ENCODE results near the gene PTGDS. TPM values are rescaled to one million over a fixed set of nuclear protein-coding genes. Genes with fewer than 3 reads are reported as not detected.

Gene PTGDS
- total RNA-seq, 2 donors from 2014 or later, result 8.7 to 36.9 TPM

DNA sequence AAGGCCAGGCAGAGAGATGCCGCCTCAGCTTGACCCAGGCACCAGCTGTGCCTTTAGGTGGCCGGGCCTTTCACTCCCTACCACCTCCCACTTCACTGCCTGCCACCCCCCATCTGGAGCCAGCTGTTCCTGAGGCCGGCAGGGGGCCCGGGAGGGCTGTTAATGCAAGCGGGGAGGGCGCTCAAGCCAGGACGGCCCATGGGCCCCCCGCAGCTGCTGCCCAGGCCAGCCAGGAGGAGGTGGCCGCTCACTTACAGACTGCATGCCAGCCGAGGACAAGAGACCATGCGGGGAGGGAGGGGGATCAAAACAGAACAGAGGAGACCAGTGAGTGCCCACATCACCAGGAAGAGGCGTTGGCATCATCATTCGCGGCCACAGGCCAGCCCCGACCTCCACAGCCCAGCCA, 46.3 kb downstream of the PTGDS start:
- ATAC-seq, result no peak
- intact Hi-C loops (cut with DNase I, micrococcal nuclease), result loop anchor here in 1 of 2 donors (10.0 kb wide), 1 partner anchor 79 kb away; the partner anchor contains the start of genes C8G and FBXW5
- no peak for DNase-seq

DNA sequence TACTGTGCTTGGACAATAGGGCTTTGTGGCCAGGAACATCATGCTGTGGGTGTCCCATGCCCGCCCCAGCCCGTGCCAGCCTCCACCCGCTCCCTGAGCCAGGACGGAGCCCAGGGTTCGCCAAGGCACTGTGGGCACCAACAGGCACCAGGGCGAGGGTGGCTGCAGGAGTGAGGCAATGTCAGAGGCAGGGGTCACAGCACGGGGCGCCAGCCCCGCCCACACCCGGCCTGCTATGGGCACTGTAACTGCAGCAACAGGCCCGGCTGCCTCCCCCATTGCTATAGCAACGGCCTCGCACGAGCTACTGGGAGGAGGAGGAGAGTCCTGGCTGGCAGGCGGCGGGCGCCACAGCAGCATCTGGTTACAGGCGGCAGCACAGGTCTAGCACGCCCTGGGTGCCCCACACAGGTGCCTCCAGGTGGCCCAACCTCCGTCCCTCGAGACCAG, 48.2 kb downstream of the PTGDS start:
- DNase-seq, result peak; percentile 68 to 73
- intact Hi-C loops (cut with DNase I, micrococcal nuclease), result loop anchor here in 1 of 2 donors (10.0 kb wide), 1 partner anchor 81 kb away; the partner anchor contains the start of genes C8G and FBXW5
- ATAC-seq, result peak; percentile 16

DNA sequence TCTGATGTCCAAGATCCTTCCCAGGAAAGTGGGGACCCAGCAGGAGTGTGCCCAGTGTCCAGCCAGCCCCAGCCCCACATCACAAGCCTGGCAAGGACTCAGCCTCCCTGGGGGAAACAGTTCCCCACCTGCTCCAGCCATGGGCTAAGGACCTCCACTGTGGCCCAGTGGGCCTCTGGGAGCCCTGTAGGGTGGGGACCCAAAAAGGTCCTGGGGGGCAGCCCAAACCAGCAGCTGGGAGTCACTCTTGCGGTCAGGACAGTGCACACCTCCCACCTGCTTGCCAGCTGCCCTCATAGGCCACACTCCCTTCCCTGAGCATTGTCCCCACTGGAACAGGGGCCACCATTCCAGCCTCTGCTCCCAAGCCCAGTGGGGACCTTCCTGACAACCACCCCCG, 49.1 kb downstream of the PTGDS start:
- intact Hi-C loops (cut with DNase I, micrococcal nuclease), result loop anchor here in 1 of 2 donors (10.0 kb wide), 1 partner anchor 82 kb away; the partner anchor contains the start of genes C8G and FBXW5
- ATAC-seq (no peak), DNase-seq (no peak)

DNA sequence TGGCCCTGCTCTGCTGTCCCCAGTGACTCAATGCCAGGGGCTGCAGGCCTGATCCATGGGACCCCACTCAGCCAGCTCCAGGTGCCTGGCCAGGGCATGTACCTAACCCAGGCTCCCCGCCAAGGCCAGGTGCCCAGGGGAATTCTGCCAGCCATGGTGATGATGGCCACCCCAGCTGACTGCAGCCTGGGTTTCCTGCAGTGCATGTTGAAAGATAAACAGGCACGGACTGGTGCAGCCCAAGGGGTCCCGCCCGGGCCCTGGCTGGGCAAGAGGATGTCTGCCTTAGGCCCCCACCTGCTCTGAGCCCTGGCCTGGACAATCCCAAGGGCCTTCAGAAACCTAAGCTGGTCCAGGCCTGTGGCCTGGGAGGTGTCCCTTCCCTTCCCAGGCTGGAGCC, 49.5 kb downstream of the PTGDS start:
- intact Hi-C loops (cut with DNase I, micrococcal nuclease), result loop anchor here in 1 of 2 donors (10.0 kb wide), 1 partner anchor 82 kb away; the partner anchor contains the start of genes C8G and FBXW5
- DNase-seq, result no peak
- no peak for ATAC-seq

DNA sequence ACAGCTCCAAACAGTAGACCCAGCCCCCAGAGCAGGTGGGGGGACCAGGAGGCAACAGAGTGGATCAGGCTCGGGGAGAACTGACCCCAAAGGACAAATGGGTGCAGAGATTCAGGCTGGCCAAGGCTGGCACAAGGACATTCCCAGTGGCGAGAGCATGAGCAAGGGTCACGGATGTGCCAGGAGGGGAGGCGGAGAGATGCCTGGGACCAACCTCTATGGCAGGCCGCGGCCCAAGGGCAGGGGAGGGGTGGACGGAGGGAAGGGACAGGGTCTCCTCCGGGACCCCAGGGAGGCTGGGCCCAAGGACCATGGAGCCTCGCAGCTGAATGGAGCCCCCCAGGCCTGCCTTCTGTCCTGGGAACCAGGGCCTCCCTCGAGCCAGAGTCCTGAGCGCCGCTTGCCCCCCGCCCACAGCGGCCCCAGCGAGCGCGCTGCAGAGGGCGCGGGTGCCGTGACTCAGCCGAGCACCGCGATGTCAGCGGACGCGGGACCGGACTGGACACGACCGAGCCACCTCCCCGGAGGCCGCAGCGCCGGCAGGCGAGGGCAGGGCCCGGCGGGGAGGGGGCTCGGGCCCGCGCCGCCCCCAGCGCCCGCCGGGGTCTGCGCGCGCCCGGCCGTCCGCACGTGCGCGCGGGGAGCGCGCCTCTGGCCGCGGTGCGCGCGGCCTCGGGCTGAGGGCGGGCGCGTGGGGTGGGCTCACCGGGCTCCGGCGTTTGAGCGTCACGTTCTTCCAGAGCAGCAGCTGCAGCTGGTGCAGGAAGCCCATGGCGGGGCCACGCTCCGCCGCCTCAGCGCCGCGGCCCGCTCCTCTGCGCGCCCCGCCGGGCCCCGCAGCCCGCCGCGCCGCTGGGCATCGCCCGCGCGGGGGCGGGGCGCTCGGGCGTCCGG, 50.3 kb downstream of the PTGDS start, which contains the start of gene ABCA2:
Gene ABCA2, minus strand, starts transcription at position 869 of the 894 bp plus-strand sequence. Its CDS starts 97 bp downstream, at position 772.
- intact Hi-C loops (cut with DNase I, micrococcal nuclease), result loop anchor here in 1 of 2 donors (10.0 kb wide), 1 partner anchor 83 kb away; the partner anchor contains the start of genes C8G and FBXW5
- DNase-seq, result no peak
- ATAC-seq, result no peak

DNA sequence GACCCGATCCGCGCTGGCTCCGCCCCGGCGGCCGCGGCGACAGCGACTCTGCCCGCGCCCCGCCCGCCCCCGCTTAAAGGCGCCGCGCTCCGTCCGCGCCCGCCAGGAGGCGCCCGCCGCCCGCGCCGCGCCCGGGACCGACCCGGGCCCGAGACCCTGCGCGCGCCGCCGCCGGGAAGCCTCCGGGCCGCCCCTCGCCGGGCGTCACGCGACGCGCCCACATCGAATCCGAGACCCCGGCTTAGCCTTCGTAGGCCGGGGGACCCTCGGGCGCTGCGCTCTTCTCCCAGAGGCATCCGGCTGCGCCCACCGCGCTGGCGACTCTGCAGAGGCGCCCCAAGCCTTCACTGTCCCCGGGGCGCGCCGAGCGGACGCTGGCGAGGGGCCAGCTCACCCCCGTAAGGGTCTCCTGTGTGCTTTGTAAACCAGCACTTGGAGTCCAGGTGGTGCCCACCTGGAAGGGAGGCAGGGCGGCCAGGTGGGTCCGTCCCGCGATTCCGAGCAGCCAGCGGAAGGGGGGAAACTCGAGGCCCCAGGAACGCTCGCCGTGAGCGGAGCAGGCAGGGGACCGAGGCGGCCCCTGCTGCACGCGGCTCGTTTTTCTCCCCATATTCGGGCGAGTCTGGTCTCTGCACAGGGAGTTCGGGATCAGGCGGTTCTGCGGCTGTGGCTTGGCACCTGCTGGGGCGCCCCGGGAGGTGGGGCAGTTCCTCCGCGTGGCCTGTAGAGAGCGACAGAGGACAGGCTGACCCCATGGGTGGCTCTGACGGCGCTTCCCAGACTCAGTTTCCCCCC, 51.2 kb downstream of the PTGDS start:
- ATAC-seq (peak; percentile 71), DNase-seq (peak; percentile 77 to 81)
- intact Hi-C loops (cut with DNase I, micrococcal nuclease), result loop anchor here in 1 of 2 donors (10.0 kb wide), 1 partner anchor 84 kb away; the partner anchor contains the start of genes C8G and FBXW5

DNA sequence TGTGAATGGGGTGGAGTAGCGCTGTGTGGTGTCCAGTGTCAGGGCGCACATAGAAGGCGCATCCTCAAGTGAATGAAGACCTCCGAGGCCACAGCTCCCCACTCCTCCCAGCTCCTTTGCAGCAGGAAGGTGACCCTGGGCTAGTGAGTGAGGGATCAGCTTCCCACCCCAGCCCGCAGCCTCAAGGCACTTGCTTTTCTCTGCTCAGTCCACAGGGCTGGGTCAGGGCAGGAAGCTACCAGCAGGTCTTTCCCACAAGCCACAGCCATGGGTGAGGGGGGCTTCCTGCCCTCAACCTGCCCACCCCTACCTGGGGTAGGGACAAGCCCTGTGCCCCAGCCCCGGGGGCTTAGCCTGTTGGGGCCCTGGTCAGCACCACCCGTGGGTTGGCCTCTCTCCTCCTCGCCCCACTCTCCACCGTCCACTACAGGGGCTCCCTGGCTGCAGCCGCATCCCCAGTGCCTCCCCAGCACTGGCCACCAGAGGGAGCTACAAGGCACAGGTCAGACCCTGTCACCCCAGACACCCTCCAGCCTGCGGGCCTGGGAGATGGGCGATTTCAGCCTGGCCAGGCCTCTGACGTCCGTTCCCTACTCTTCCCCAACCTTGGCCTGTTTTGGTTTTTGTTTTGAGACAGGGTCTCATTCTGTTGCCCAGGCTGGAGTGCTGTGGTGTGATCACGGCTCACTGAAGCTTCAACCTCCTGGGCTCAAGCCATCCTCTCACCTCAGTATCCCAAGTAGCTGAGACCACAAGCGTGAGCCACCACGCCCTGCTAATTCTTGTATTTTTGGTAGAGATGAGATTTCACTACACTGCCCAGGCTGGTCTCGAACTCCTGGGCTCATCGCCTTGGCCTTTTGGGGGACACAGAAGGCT, 52.0 kb downstream of the PTGDS start:
- ATAC-seq, result peak; percentile 59
- intact Hi-C loops (cut with DNase I, micrococcal nuclease), result loop anchor here in 1 of 2 donors (10.0 kb wide), 1 partner anchor 84 kb away; the partner anchor contains the start of genes C8G and FBXW5
- DNase-seq, result peak; percentile 74 to 89

DNA sequence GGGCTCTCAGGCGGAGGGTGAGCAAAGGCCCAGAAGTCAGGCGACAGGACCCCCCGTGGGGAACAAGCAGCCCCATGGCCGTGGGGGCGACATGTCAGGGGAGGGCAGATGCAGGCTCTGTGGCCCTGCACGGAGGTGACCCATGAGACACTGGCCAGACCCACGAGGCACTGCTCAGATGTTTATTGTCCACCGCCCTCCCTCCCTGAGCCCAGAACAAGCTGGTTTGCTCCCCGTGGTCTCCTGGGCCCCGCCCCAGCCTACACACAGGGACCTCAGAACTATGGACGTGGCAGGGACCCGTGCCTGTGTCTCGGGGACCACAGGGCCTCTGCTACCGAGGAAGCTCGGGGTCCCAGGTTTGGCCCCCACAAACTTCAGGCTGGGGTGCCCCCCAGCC, 52.7 kb downstream of the PTGDS start:
- no peak for ATAC-seq
- DNase-seq, result no peak
- intact Hi-C loops (cut with DNase I, micrococcal nuclease), result no loop called here

DNA sequence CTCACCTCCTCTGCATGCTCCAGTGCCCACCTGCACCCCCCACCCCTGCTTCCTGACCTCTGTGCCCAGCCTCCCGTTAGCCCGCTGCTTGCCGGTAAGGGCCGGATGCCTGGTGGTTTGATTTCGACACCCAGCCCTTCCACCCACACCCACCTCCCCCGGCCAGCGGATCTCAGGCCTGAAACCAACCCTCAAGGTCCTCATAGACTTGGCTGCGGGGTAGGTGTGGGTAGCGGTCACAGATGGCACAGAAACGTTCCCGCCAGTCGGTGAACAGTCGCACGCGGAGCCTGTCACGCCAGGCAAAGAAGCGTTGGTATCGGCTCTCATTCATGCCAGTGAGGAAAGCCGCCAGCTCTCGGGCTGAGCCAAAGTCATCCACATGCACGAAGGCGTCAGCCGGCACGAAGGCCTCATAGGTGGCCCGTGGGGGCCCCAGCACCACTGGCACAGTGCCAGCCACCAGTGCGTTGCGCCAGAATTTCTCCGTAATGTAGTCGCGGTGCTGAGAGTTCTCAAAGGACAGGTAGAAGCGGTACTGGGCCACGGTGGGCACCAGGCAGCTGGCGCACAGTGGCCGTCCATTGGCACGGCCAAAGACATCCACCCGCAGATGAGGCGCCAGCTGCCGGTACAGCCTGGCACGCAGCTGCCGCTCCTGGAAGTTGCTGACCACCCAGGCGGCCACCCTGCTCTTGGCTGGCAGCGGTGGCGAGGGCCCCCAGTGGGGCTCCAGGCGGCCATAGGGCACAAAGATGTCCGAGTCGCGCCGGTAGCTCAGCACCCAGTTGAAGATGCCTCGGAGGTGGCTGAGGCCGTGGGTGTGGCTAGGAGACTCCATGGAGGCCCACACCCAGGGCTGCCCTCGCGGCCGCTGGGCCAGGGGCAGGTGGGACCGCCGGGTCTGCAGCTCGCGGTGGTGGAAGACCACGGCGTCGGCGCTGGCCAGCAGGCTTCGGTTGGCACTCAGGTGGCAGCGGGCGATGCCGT, 53.5 kb downstream of the PTGDS start:
- ATAC-seq (no peak), DNase-seq (peak in 1 of 2 donors; percentile 51)
- intact Hi-C loops (cut with DNase I, micrococcal nuclease), result no loop called here

Other genes starting within 250 kb of the PTGDS start
- 1 to 10 TPM; 1.2 to 2.4 TPM for gene LCN10, start 234.6 kb upstream of the PTGDS start, total RNA-seq
- gene LCN6, start 229.0 kb upstream of the PTGDS start, total RNA-seq, result 1 to 10 TPM; 1.0 to 3.6 TPM
- gene LCN8, start 219.3 kb upstream of the PTGDS start, total RNA-seq, result under 1 TPM in 1 of 2 donors, not detected in 1; 0.36 TPM
- gene LCN15, start 213.0 kb upstream of the PTGDS start, total RNA-seq, result 10 to 100 TPM in 1 of 2 donors, 1 to 10 TPM in 1; 8.0 to 15.9 TPM
- gene TMEM141, start 186.2 kb upstream of the PTGDS start, total RNA-seq, result 100 to 1,000 TPM; 239 to 377 TPM
- 10 to 100 TPM; 20.6 to 35.1 TPM for gene CCDC183, start 181.2 kb upstream of the PTGDS start, total RNA-seq
- gene RABL6, start 169.6 kb upstream of the PTGDS start, total RNA-seq, result 100 to 1,000 TPM; 120 to 132 TPM
- gene AJM1, start 135.0 kb upstream of the PTGDS start, total RNA-seq, result 10 to 100 TPM; 10.4 to 11.1 TPM
- 100 to 1,000 TPM; 109 to 154 TPM for gene PHPT1, start 128.1 kb upstream of the PTGDS start, total RNA-seq
- 10 to 100 TPM; 19.1 to 20.1 TPM for gene MAMDC4, start 125.2 kb upstream of the PTGDS start, total RNA-seq
- gene EDF1, start 111.2 kb upstream of the PTGDS start, total RNA-seq, result 100 to 1,000 TPM; 434 to 466 TPM
- gene TRAF2, start 91.0 kb upstream of the PTGDS start, total RNA-seq, result 10 to 100 TPM; 23.7 to 25.3 TPM
- gene FBXW5, start 32.8 kb upstream of the PTGDS start, total RNA-seq, result 100 to 1,000 TPM; 167 to 195 TPM
- gene C8G, start 32.3 kb upstream of the PTGDS start, total RNA-seq, result 1 to 10 TPM; 3.9 to 8.3 TPM
- gene LCN12, start 25.2 kb upstream of the PTGDS start, total RNA-seq, result 10 to 100 TPM in 1 of 2 donors, 1 to 10 TPM in 1; 8.5 to 10.2 TPM
- gene LCNL1, start 5.5 kb downstream of the PTGDS start, total RNA-seq, result under 1 TPM in 1 of 2 donors, not detected in 1; 0.06 TPM
- 10 to 100 TPM; 33.3 to 41.2 TPM for gene PAXX, start 14.9 kb downstream of the PTGDS start, total RNA-seq
- 1 to 10 TPM; 3.2 to 3.8 TPM for gene CLIC3, start 19.1 kb downstream of the PTGDS start, total RNA-seq
- gene ABCA2, start 50.7 kb downstream of the PTGDS start, total RNA-seq, result 10 to 100 TPM; 55.5 to 56.0 TPM
- gene FUT7, start 54.6 kb downstream of the PTGDS start, total RNA-seq, result not detected
- 100 to 1,000 TPM; 170 to 204 TPM for gene NPDC1, start 68.7 kb downstream of the PTGDS start, total RNA-seq
- gene ENTPD2, start 76.6 kb downstream of the PTGDS start, total RNA-seq, result 10 to 100 TPM; 25.0 to 26.3 TPM
- 10 to 100 TPM; 10.3 to 16.8 TPM for gene SAPCD2, start 93.1 kb downstream of the PTGDS start, total RNA-seq
- 10 to 100 TPM; 13.0 to 18.2 TPM for gene UAP1L1, start 100.0 kb downstream of the PTGDS start, total RNA-seq
- 10 to 100 TPM; 50.0 to 53.5 TPM for gene MAN1B1, start 109.5 kb downstream of the PTGDS start, total RNA-seq
- 10 to 100 TPM; 53.1 to 66.0 TPM for gene DPP7, start 137.2 kb downstream of the PTGDS start, total RNA-seq
- gene GRIN1, start 161.7 kb downstream of the PTGDS start, total RNA-seq, result under 1 TPM; 0.46 to 0.47 TPM
- 10 to 100 TPM; 70.0 to 95.7 TPM for gene LRRC26, start 192.5 kb downstream of the PTGDS start, total RNA-seq
- gene TMEM210, start 194.6 kb downstream of the PTGDS start, total RNA-seq, result under 1 TPM; 0.67 to 0.70 TPM
- gene ANAPC2, start 211.1 kb downstream of the PTGDS start, total RNA-seq, result 10 to 100 TPM; 50.6 to 64.1 TPM
- 10 to 100 TPM; 56.7 to 68.8 TPM for gene SSNA1, start 211.2 kb downstream of the PTGDS start, total RNA-seq
- 100 to 1,000 TPM; 134 to 154 TPM for gene TPRN, start 223.2 kb downstream of the PTGDS start, total RNA-seq
- 10 to 100 TPM; 36.2 to 40.0 TPM for gene TMEM203, start 228.1 kb downstream of the PTGDS start, total RNA-seq
- gene NDOR1, start 228.2 kb downstream of the PTGDS start, total RNA-seq, result 10 to 100 TPM; 12.1 to 18.8 TPM
- gene RNF208, start 244.7 kb downstream of the PTGDS start, total RNA-seq, result 1 to 10 TPM; 5.1 to 9.7 TPM
- gene CYSRT1, start 247.7 kb downstream of the PTGDS start, total RNA-seq, result under 1 TPM; 0.43 to 0.47 TPM
- gene RNF224, start 250.0 kb downstream of the PTGDS start, total RNA-seq, result not detected

All from left colon (tissue), 2 donors.